ENCODE data around the gene TLE5. TPM values are rescaled to one million over a fixed set of nuclear protein-coding genes. Genes with fewer than 3 reads are reported as not detected.

Gene TLE5
- total and polyA plus RNA-seq, 2 experiments from 2014 or later: 130 to 154 TPM

GRCh38 chr19:3058821-3059314, 3.4 kb downstream of the TLE5 start:
- Histone ChIP-seq H2AFZ (no peak overlapping the region), H3K79me2 (replicated peaks; ENCODE audit: insufficient read depth) (peaks cover 25% of the 10 kb centered on the region), H3F3A (replicated peaks; ENCODE audit: low read depth) (peaks cover 15% of the 10 kb centered on the region; the same call in 1 of the 2 replicates), H3K4me1 (ENCODE audit: insufficient read depth) (peaks cover 42% of the 10 kb centered on the region; the same call in 1 of the 2 replicates), H4K20me1 (replicated peaks; ENCODE audit: insufficient read depth) (no peaks in the 10 kb centered on the region; the same call in 1 of the 2 replicates), H3K4me2 (no peak overlapping the region), H3K4me3 (no peak overlapping the region), H3K27ac (ENCODE audit: low read depth) (no peak overlapping the region), H3K36me3 (ENCODE audit: insufficient read depth) (peaks cover 6% of the 10 kb centered on the region; the same call in 1 of the 2 replicates), H3K27me3 (ENCODE audit: insufficient read depth) (no peaks in the 10 kb centered on the region), H3K9me2 (ENCODE audit: insufficient read depth) (no peaks in the 10 kb centered on the region)
- no peak for ATAC-seq
- H3K4me1 Mint-ChIP-seq: peaks cover 42% of the 10 kb centered on the region
- H3K9me3 Mint-ChIP-seq: no peaks in the 10 kb centered on the region; the same call in 2 of the 3 replicates
- peaks cover 42% of the 10 kb centered on the region for H3K36me3 Mint-ChIP-seq (ENCODE audit: low read depth)
- no peak overlapping the region; the same call in 1 of the 2 replicates for H3K27ac Mint-ChIP-seq
- H3K4me3 Mint-ChIP-seq: no peak overlapping the region
- no peak for TF ChIP-seq REST (IDR thresholded peaks at IDR 0.05; ENCODE audit: unreplicated experiment)
- no peak for TF ChIP-seq ETS1 (IDR thresholded peaks at IDR 0.05)
- TF ChIP-seq CREB1 (CRISPR knock-in tag; IDR thresholded peaks at IDR 0.05; ENCODE audit: low read depth): no peak
- TF ChIP-seq POLR2AphosphoS5 (IDR thresholded peaks at IDR 0.05; ENCODE audit: low read depth): no peak
- no peak for TF ChIP-seq ZNF462 (CRISPR knock-in tag; IDR thresholded peaks at IDR 0.05)
- no peak for TF ChIP-seq EZH2 (IDR thresholded peaks at IDR 0.05; ENCODE audit: low read depth, unreplicated experiment)
- TF ChIP-seq ZNF331 (CRISPR knock-in tag; IDR thresholded peaks at IDR 0.05; ENCODE audit: low read depth): no peak
- no peak for TF ChIP-seq ZNF114 (CRISPR knock-in tag; IDR thresholded peaks at IDR 0.05)
- TF ChIP-seq EZH2phosphoT487 (IDR thresholded peaks at IDR 0.05; ENCODE audit: unreplicated experiment): no peak
- no peak for TF ChIP-seq CTCF (conservative IDR thresholded peaks at IDR 0.05; ENCODE audit: low read depth in 2 of 2)
- TF ChIP-seq NANOG (IDR thresholded peaks at IDR 0.05; ENCODE audit: borderline replicate concordance): no peak
- no peak for TF ChIP-seq JUNB (IDR thresholded peaks at IDR 0.05; ENCODE audit: unreplicated experiment)
- TF ChIP-seq STAT1 (IDR thresholded peaks at IDR 0.05; ENCODE audit: unreplicated experiment): no peak
- no peak for DNase-seq (ENCODE audit: low spot score)
- peaks cover 23% of the 10 kb centered on the region for H3K27me3 Mint-ChIP-seq (ENCODE audit: insufficient read depth, low read depth, poor library complexity)

Measured in GM23338 (cell line).